ENCODE results near the gene CHEK1.

DNA sequence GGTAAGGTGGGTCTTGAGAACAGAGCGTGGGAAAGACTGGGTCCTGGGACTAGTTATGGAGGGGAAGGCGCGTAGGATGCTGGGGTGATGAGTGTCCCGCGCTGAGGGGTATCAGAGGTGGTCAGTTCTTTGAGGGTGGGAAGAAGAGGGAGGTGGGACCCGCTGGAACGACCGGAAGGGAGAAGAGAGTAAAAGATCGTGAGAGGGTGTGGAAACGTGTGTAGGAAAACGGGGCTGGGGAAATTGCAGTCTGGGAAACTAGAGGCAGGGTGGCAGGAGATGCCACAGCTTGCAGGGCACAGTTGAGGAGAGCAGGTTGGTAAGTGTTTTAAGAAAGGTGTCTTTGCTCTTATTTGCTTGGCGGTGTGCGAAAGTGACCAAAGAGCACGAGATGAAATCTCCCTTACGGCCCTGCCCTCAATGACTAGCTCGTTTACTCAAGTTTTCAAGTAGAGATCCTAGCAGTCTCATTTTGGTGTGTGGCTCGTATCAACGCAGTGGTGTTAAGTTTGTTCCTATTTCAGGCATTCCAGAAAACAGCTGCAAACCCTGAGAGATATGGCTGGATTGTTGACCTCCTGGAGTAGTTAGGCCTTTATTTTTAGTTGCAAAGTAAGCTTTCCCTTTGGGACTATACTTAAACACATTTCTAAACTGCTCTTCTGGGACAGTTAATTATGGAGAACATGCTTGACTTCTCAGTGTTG is 31.7 kb upstream of the CHEK1 start:
- TF ChIP-seq TAF1 (IDR thresholded peaks at IDR 0.05; ENCODE audit: borderline replicate concordance, insufficient read depth, low read length) (no peak), POLR2AphosphoS5 (IDR thresholded peaks at IDR 0.05; ENCODE audit: low read depth, low read length) (no peak), REST (IDR thresholded peaks at IDR 0.05; ENCODE audit: insufficient read depth in 1 of 2, low read depth in 2 of 2, low read length in 2 of 2) (no peak), SIN3A (IDR thresholded peaks at IDR 0.05; ENCODE audit: borderline replicate concordance, insufficient read depth, low read length) (no peak), FOXP2 (optimal IDR thresholded peaks at IDR 0.05; ENCODE audit: borderline replicate concordance, extremely low read depth, extremely low read length, insufficient read depth) (no peak)
